ENCODE measurements around the gene NTPCR. TPM values are rescaled to one million over a fixed set of nuclear protein-coding genes. Genes with fewer than 3 reads are reported as not detected.
"Not testable (repeated sequence)": the region's sequence is repeated elsewhere in the genome, so short reads cannot be mapped to it uniquely, and the experiment has no call there.

Gene NTPCR
- total and polyA plus RNA-seq, 8 donors = 35.1 to 68.3 (median 56.8) TPM

GRCh38 chr1:232924874-232925273 lies 25.5 kb upstream of the NTPCR start:
- intact Hi-C loops (cut with DNase I) = no loop called here
- Histone ChIP-seq H3K9me3 (no peaks in the 10 kb centered on the region), H3K4me1 (no peaks in the 10 kb centered on the region), H3K4me3 (no peak overlapping the region), H3K27me3 (no peaks in the 10 kb centered on the region), H3K36me3 (no peaks in the 10 kb centered on the region), H3K27ac (no peak overlapping the region)
- no peak for ATAC-seq
- TF ChIP-seq CTCF (IDR thresholded peaks at IDR 0.05) = no peak
- no peak for DNase-seq

GRCh38 chr1:232925421-232926220 lies 24.8 kb upstream of the NTPCR start:
- Histone ChIP-seq H3K4me1 (no peaks in the 10 kb centered on the region), H3K9me3 (no peaks in the 10 kb centered on the region), H3K27ac (no peak overlapping the region), H3K4me3 (no peak overlapping the region), H3K36me3 (no peaks in the 10 kb centered on the region), H3K27me3 (no peaks in the 10 kb centered on the region)
- DNase-seq (no peak), ATAC-seq (no peak)
- TF ChIP-seq CTCF (IDR thresholded peaks at IDR 0.05) = no peak
- intact Hi-C loops (cut with DNase I) = no loop called here

GRCh38 chr1:232927166-232927565 lies 23.2 kb upstream of the NTPCR start:
- H3K4me1 ChIP-seq; H3K4me3 ChIP-seq; H3K27me3 ChIP-seq; ATAC-seq; DNase-seq; H3K9me3 ChIP-seq; H3K36me3 ChIP-seq; intact Hi-C loops (cut with DNase I); H3K27ac ChIP-seq: not testable (repeated sequence)

GRCh38 chr1:232927830-232928505 lies 22.4 kb upstream of the NTPCR start:
- H3K4me3 ChIP-seq = no peak overlapping the region
- no peaks in the 10 kb centered on the region for H3K4me1 ChIP-seq
- intact Hi-C loops (cut with DNase I) = no loop called here
- H3K27me3 ChIP-seq = no peaks in the 10 kb centered on the region
- peak; percentile 85 for ATAC-seq
- no peaks in the 10 kb centered on the region for H3K9me3 ChIP-seq
- H3K36me3 ChIP-seq = no peaks in the 10 kb centered on the region
- TF ChIP-seq CTCF (IDR thresholded peaks at IDR 0.05) = no peak
- no peak overlapping the region for H3K27ac ChIP-seq
- no peak for DNase-seq

GRCh38 chr1:232932486-232933425 lies 17.7 kb upstream of the NTPCR start:
- no peak overlapping the region for H3K4me3 ChIP-seq
- no peak for TF ChIP-seq CTCF (IDR thresholded peaks at IDR 0.05)
- H3K4me1 ChIP-seq = no peaks in the 10 kb centered on the region
- H3K36me3 ChIP-seq = no peaks in the 10 kb centered on the region
- H3K27ac ChIP-seq = peak overlapping the region in 1 of 2 donors; percentile 14
- DNase-seq (no peak), ATAC-seq (no peak)
- intact Hi-C loops (cut with DNase I) = no loop called here
- no peaks in the 10 kb centered on the region for H3K9me3 ChIP-seq
- no peaks in the 10 kb centered on the region for H3K27me3 ChIP-seq

Measured in left lung (tissue), 10 donors.